ENCODE data around the gene LRRC53.

Gene LRRC53

GRCh38 chr1:74530892-74531291, 18.5 kb upstream of the LRRC53 start:
- no peaks in the 10 kb centered on the region for H3K79me2 ChIP-seq (ENCODE audit: insufficient read depth, low read length)
- H4K20me1 ChIP-seq (ENCODE audit: insufficient read depth, low read length): no peaks in the 10 kb centered on the region
- H3K4me1 ChIP-seq (ENCODE audit: insufficient read depth, low read length, severe bottlenecking): no peaks in the 10 kb centered on the region
- H3K27me3 ChIP-seq (ENCODE audit: insufficient read depth, low read length): no peaks in the 10 kb centered on the region
- H3K9ac ChIP-seq (ENCODE audit: low read length): no peak overlapping the region
- H3K27ac ChIP-seq (ENCODE audit: low read depth, low read length, poor library complexity, severe bottlenecking): no peak overlapping the region
- no peaks in the 10 kb centered on the region for H3F3A ChIP-seq (ENCODE audit: insufficient read depth, low read length)
- H3K9me2 ChIP-seq (ENCODE audit: low read depth, low read length): no peaks in the 10 kb centered on the region
- no peaks in the 10 kb centered on the region for H3K9me3 ChIP-seq (ENCODE audit: low read length)
- TF ChIP-seq EZH2 (IDR thresholded peaks at IDR 0.05; ENCODE audit: borderline replicate concordance, low read length) (no peak), CTCF (IDR thresholded peaks at IDR 0.05; ENCODE audit: low read length) (no peak)
- no peak overlapping the region for H3K4me2 ChIP-seq (ENCODE audit: low read length)
- H2AFZ ChIP-seq (ENCODE audit: low read length): no peak overlapping the region
- H3K36me3 ChIP-seq (ENCODE audit: insufficient read depth, low read length): no peaks in the 10 kb centered on the region
- H3K4me3 ChIP-seq (ENCODE audit: low read depth, low read length, poor library complexity, severe bottlenecking): no peak overlapping the region

GRCh38 chr1:74528123-74528522, 15.7 kb upstream of the LRRC53 start:
- Histone ChIP-seq H3F3A (ENCODE audit: insufficient read depth, low read length) (no peaks in the 10 kb centered on the region), H3K36me3 (ENCODE audit: insufficient read depth, low read length) (no peaks in the 10 kb centered on the region), H3K9me2 (ENCODE audit: low read depth, low read length) (no peaks in the 10 kb centered on the region), H3K27me3 (ENCODE audit: insufficient read depth, low read length) (no peaks in the 10 kb centered on the region), H3K4me3 (ENCODE audit: low read depth, low read length, poor library complexity, severe bottlenecking) (no peak overlapping the region), H3K27ac (ENCODE audit: low read depth, low read length, poor library complexity, severe bottlenecking) (no peak overlapping the region), H3K4me2 (ENCODE audit: low read length) (no peak overlapping the region), H2AFZ (ENCODE audit: low read length) (no peak overlapping the region), H3K9ac (ENCODE audit: low read length) (no peak overlapping the region), H4K20me1 (ENCODE audit: insufficient read depth, low read length) (no peaks in the 10 kb centered on the region), H3K79me2 (ENCODE audit: insufficient read depth, low read length) (no peaks in the 10 kb centered on the region), H3K4me1 (ENCODE audit: insufficient read depth, low read length, severe bottlenecking) (no peaks in the 10 kb centered on the region), H3K9me3 (ENCODE audit: low read length) (no peaks in the 10 kb centered on the region)
- TF ChIP-seq EZH2 (IDR thresholded peaks at IDR 0.05; ENCODE audit: borderline replicate concordance, low read length) (no peak), CTCF (IDR thresholded peaks at IDR 0.05; ENCODE audit: low read length) (no peak)

DNA sequence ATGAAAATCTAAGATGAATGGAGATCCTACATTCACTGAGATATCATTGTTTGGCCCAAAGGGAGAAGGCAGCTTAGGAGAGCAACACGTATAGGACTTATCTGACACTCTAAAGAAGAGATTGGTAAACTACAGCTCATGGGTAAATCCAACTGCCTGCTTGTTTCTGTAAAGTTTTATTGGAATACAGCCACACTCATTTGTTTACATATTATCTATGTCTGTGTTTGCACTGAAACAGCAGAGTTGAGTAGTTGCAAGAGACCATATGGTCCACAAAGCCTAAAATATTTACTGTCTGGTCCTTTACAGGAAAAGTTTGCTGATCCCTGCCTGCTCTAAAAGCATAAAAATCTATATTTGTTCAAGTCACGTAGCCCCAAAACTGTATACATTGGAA, 14.3 kb upstream of the LRRC53 start:
- Histone ChIP-seq H3K9me3 (ENCODE audit: low read length) (no peaks in the 10 kb centered on the region), H3K9ac (ENCODE audit: low read length) (no peak overlapping the region), H3K4me1 (ENCODE audit: insufficient read depth, low read length, severe bottlenecking) (no peaks in the 10 kb centered on the region), H3K4me2 (ENCODE audit: low read length) (no peak overlapping the region), H3K27ac (ENCODE audit: low read depth, low read length, poor library complexity, severe bottlenecking) (no peak overlapping the region), H4K20me1 (ENCODE audit: insufficient read depth, low read length) (no peaks in the 10 kb centered on the region), H3K36me3 (ENCODE audit: insufficient read depth, low read length) (no peaks in the 10 kb centered on the region), H2AFZ (ENCODE audit: low read length) (no peak overlapping the region), H3K9me2 (ENCODE audit: low read depth, low read length) (no peaks in the 10 kb centered on the region), H3K27me3 (ENCODE audit: insufficient read depth, low read length) (no peaks in the 10 kb centered on the region), H3F3A (ENCODE audit: insufficient read depth, low read length) (no peaks in the 10 kb centered on the region), H3K4me3 (ENCODE audit: low read depth, low read length, poor library complexity, severe bottlenecking) (no peak overlapping the region), H3K79me2 (ENCODE audit: insufficient read depth, low read length) (no peaks in the 10 kb centered on the region)
- TF ChIP-seq EZH2 (IDR thresholded peaks at IDR 0.05; ENCODE audit: borderline replicate concordance, low read length) (no peak), CTCF (IDR thresholded peaks at IDR 0.05; ENCODE audit: low read length) (no peak)
